Peyer's patch (tissue), 4 donors: ENCODE measurements around the gene MED13L. TPM values are rescaled to one million over a fixed set of nuclear protein-coding genes. Genes with fewer than 3 reads are reported as not detected.

Source experiments
- DNase-seq, 3 donors: peaks; one replicate each; pipeline ENCODE4 v3.0.0-alpha.2; 2017 to 2019
- H3K27ac ChIP-seq, 4 donors: fragments of 200-600 bp; sonication (generic); one replicate each; pipeline ENCODE4 v1.5.1; 2016 to 2019
- H3K27me3 ChIP-seq, 2 donors: fragments of 200-600 bp; sonication (generic); one replicate each; pipeline ENCODE4 v1.5.1; 2019
- H3K36me3 ChIP-seq, 3 donors: fragments of 200-600 bp; sonication (generic); one replicate each; pipeline ENCODE4 v1.5.1; 2016 to 2019
- H3K4me1 ChIP-seq, 4 donors: fragments of 200-600 bp; sonication (generic); one replicate each; pipeline ENCODE4 v1.5.1; 2016 to 2019
- H3K4me3 ChIP-seq, 4 donors: fragments of 200-600 bp; sonication (generic); 1 replicate in 3 of 4; 2 replicates in 1 of 4; pipeline ENCODE4 v1.5.1; 2016 to 2019; ENCODE audit warnings: mild to moderate bottlenecking in 1 of 4
- H3K9me3 ChIP-seq, 4 donors: fragments of 200-600 bp; sonication (generic); one replicate each; pipeline ENCODE4 v1.5.1; 2016 to 2019; ENCODE audit warnings: mild to moderate bottlenecking in 1 of 4
- POLR2A ChIP-seq, 2 donors: fragments of 450-650 bp; IDR thresholded peaks; one replicate each; pipeline ENCODE4 v1.5.1; 2017; ENCODE audit warnings: antibody characterized with exemption in 2 of 2, mild to moderate bottlenecking in 2 of 2, moderate library complexity in 2 of 2
- total RNA-seq, 4 donors: library from RNA; depleted of rRNA; stranded (reverse); fragments of >200 nt; gene quantifications; one replicate each; pipeline ENCODE4 v1.1.0, GENCODE V29; 2016
- TF ChIP-seq, protein P1 (sequence below), 6 experiments: fragments of 450-650 bp in 4 of 6; fragments of 200-600 bp in 2 of 6; sonication (generic) in 1 of 6; IDR thresholded peaks; one replicate each; pipeline ENCODE4 v1.5.1; 2017 to 2019; ENCODE audit warnings: antibody characterized with exemption in 6 of 6, mild to moderate bottlenecking in 3 of 6, moderate library complexity in 1 of 6

Gene MED13L
- total RNA-seq, 4 donors from 2014 or later: 127 to 181 (median 145) TPM

DNA sequence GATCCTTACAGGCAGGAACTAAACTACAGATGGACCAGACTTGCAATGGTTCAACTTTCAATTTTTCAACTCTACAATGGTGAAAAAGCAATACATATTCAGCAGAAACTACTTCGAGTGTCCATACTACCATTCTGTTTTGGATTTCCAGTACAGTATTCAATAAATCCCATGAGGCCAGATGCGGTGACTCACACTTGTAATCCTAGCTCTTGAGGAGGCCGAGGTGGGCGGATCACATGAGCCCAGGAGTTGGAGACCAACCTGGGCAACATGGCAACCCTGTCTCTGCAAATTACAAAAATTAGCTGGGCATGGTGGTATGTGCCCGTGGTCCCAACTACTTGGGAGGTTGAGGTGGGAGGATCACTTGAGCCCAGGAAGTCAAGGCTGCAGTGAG is 336.1 kb downstream of the MED13L start:
- Histone ChIP-seq H3K27me3 (no peaks in the 10 kb centered on the region), H3K4me1 (no peaks in the 10 kb centered on the region), H3K4me3 (no peak overlapping the region), H3K27ac (no peak overlapping the region), H3K36me3 (no peaks in the 10 kb centered on the region), H3K9me3 (no peaks in the 10 kb centered on the region)
- DNase-seq: no peak
- no peak for TF ChIP-seq POLR2A (IDR thresholded peaks at IDR 0.05)
- TF ChIP-seq, protein P1, sequence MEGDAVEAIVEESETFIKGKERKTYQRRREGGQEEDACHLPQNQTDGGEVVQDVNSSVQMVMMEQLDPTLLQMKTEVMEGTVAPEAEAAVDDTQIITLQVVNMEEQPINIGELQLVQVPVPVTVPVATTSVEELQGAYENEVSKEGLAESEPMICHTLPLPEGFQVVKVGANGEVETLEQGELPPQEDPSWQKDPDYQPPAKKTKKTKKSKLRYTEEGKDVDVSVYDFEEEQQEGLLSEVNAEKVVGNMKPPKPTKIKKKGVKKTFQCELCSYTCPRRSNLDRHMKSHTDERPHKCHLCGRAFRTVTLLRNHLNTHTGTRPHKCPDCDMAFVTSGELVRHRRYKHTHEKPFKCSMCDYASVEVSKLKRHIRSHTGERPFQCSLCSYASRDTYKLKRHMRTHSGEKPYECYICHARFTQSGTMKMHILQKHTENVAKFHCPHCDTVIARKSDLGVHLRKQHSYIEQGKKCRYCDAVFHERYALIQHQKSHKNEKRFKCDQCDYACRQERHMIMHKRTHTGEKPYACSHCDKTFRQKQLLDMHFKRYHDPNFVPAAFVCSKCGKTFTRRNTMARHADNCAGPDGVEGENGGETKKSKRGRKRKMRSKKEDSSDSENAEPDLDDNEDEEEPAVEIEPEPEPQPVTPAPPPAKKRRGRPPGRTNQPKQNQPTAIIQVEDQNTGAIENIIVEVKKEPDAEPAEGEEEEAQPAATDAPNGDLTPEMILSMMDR (IDR thresholded peaks at IDR 0.05): no peak

DNA sequence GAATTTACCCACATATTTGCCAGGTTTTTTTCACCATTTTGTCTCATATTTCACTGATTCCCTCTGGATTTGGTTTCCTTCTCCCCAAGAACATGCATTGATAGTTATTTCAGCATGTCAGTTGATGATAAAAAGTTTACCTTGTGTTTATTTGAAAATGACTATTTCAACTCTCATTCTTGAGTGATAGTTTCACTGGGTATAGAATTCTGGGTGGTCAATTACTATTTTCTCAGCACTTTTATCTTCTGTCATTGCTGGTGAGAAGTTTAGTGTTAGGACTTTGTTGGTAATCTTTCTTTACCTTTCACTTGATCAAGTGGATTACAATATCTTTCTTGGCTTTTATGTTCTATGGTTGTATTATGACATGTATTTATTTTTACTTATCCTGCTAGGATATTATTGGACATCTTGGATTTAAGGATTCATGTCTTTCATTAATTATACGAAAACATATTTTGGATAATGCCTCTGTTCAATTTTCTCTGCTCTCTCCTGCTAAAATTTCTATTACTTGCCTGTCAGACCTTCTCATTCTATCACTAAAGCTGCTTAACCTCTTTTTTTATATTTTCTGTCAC is 338.6 kb downstream of the MED13L start:
- H3K27me3 ChIP-seq: no peaks in the 10 kb centered on the region
- no peak for DNase-seq
- TF ChIP-seq, protein P1 (IDR thresholded peaks at IDR 0.05): no peak
- no peak for TF ChIP-seq POLR2A (IDR thresholded peaks at IDR 0.05)

DNA sequence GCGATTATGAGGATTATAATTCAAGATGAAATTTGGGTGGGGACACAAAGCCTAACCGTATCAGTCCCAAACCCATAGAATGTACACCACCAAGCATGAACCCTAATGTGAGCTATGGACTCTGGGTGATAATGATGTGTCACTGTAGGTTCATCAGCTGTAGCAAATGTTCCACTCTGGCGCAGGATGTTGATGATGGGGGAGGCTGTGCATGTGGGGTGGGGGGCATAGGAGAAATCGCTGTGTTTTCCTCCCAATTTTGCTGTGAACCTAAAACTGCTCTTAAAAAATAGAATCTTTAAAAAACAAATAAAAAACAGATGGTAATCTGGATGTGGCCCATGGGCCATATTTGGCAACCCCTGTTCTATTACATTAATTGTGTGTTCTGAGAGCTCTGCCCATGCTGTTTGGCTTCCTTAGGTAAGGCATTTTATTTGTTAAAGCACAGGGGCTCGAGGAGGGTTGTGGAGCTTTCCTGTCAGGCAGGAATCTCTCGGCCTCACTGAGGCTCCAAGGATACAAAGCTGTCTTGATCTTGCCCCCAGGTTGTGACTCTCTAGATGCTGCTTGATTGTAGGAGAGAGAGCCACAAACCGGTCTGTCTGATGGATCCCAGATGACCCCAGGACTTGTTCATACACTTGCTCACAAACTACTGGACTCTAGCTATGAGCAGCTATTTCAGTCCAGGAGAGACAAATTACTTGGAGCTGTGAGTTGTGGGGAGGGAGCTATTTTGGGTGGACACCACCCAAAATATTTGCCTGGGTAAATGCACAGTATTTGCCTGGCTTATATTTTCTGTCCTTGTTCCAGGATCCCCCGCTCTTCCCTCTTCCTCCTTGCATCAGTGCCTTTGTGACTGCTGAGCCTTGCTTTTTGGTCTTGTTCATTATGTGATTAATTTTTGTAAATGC is 340.2 kb downstream of the MED13L start:
- no peak for TF ChIP-seq POLR2A (IDR thresholded peaks at IDR 0.05)

More for the DNA sequence above, 338.6 kb downstream of the MED13L start:
- Histone ChIP-seq H3K4me1 (no peaks in the 10 kb centered on the region), H3K36me3 (no peaks in the 10 kb centered on the region), H3K9me3 (no peaks in the 10 kb centered on the region), H3K27ac (no peak overlapping the region), H3K4me3 (no peak overlapping the region)

DNA sequence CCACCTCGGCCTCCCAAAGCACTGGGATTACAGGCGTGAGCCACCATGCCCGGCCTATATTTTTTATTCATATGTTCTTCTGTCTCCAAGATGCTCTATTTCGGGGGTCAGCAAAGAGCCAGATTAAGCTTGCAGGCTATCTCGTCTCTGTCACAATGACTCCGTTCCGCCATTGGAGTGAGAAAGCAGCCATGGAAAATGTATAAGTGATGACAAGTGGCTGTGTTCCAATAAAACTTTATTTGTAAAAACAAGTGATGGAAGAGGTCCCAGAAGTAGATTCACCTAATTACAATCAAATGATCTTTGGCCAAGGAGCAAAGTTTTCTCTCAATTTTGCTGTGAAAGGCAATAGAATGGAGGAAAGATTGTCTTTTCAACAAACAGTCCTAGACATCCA is 342.6 kb downstream of the MED13L start:
- H3K9me3 ChIP-seq: no peaks in the 10 kb centered on the region
- no peaks in the 10 kb centered on the region for H3K27me3 ChIP-seq
- H3K36me3 ChIP-seq: no peaks in the 10 kb centered on the region
- no peak for TF ChIP-seq POLR2A (IDR thresholded peaks at IDR 0.05)
- TF ChIP-seq, protein P1 (IDR thresholded peaks at IDR 0.05): no peak
- DNase-seq: no peak
- H3K27ac ChIP-seq: no peak overlapping the region
- no peak overlapping the region for H3K4me3 ChIP-seq
- no peaks in the 10 kb centered on the region for H3K4me1 ChIP-seq

More for the DNA sequence above, 340.2 kb downstream of the MED13L start:
- Histone ChIP-seq H3K9me3 (no peaks in the 10 kb centered on the region), H3K4me1 (no peaks in the 10 kb centered on the region), H3K4me3 (no peak overlapping the region), H3K27me3 (no peaks in the 10 kb centered on the region), H3K27ac (no peak overlapping the region), H3K36me3 (no peaks in the 10 kb centered on the region)
- no peak for DNase-seq

DNA sequence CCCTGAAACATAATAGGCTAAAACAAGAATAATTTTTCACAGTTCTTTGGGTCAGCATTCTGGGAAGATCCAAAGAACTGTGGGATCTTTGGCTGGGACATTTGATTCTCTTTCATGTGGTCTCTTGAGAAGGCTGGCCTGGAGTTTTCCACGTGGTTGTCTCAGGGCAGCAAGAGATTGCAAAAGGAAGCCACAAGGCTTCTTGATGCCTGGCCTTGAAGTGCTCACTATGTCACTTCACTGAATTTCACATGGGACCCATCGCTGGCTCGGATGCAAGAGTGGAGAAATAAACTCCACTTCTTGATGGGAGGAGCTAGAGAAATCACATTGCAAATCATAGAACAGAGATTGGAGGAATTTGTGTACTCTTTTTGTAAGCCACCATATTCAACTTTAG is 343.4 kb downstream of the MED13L start:
- Histone ChIP-seq H3K27ac (no peak overlapping the region), H3K4me3 (no peak overlapping the region)
- TF ChIP-seq, protein P1 (IDR thresholded peaks at IDR 0.05): no peak
- no peak for TF ChIP-seq POLR2A (IDR thresholded peaks at IDR 0.05)

DNA sequence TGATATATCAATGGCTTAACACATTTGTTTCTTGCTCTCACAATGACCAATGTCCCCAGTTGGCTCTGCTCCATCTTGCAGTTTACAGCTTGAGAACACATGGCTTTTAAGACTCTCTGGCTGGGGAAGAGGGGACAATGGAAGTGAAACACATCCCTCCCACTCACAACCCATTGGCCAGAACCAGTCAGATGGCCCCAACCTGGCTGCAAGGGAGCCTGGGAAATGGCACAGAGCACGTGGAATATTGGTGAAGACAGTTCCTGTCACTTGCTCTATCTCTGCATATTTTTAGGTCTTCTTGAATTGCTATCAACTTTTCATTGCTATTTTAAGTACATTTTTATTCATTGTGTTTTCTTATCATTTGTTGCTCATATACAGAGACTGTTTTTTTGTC is 345.4 kb downstream of the MED13L start:
- Histone ChIP-seq H3K27ac (no peak overlapping the region), H3K4me1 (no peaks in the 10 kb centered on the region), H3K36me3 (no peaks in the 10 kb centered on the region), H3K9me3 (no peaks in the 10 kb centered on the region), H3K4me3 (no peak overlapping the region), H3K27me3 (no peaks in the 10 kb centered on the region)
- TF ChIP-seq, protein P1 (IDR thresholded peaks at IDR 0.05): no peak
- TF ChIP-seq POLR2A (IDR thresholded peaks at IDR 0.05): no peak
- DNase-seq: no peak

More for the DNA sequence above, 343.4 kb downstream of the MED13L start:
- Histone ChIP-seq H3K27me3 (no peaks in the 10 kb centered on the region), H3K9me3 (no peaks in the 10 kb centered on the region), H3K4me1 (no peaks in the 10 kb centered on the region), H3K36me3 (no peaks in the 10 kb centered on the region)
- DNase-seq: no peak
